Transverse colon (tissue), 4 donors: Measurements from ENCODE around the gene MMP23B.

ENCODE experiments used
- EP300 ChIP-seq: sonication (generic); formaldehyde crosslinking; IDR thresholded peaks from one replicate; pipeline ENCODE4 v1.6.1; 2017; ENCODE audit warnings: antibody characterized with exemption, low read depth
- POLR2A ChIP-seq: fragments of 450-650 bp; IDR thresholded peaks from one replicate; pipeline ENCODE4 v1.6.1; 2016; ENCODE audit warnings: antibody characterized with exemption, mild to moderate bottlenecking, moderate library complexity
- POLR2AphosphoS5 ChIP-seq, 3 donors: sonication (generic); formaldehyde crosslinking; IDR thresholded peaks; one replicate each; pipeline ENCODE4 v1.6.1; 2016; ENCODE audit warnings: antibody characterized with exemption in 3 of 3
- TF ChIP-seq, protein P1 (sequence below), 5 experiments: fragments of 200-600 bp in 3 of 5; fragments of 450-650 bp in 2 of 5; sonication (generic) in 3 of 5; IDR thresholded peaks; 1 replicate in 2 of 5; 2 replicates in 3 of 5; pipeline ENCODE4 v1.5.1; 2016 to 2017; ENCODE audit warnings: antibody characterized with exemption in 5 of 5, inconsistent platforms in 3 of 5, mild to moderate bottlenecking in 2 of 5, moderate library complexity in 1 of 5

- TF ChIP-seq EP300 (no peak), POLR2A (no peak), POLR2AphosphoS5 (IDR thresholded peaks at IDR 0.05) (no peak)
- TF ChIP-seq, protein P1, sequence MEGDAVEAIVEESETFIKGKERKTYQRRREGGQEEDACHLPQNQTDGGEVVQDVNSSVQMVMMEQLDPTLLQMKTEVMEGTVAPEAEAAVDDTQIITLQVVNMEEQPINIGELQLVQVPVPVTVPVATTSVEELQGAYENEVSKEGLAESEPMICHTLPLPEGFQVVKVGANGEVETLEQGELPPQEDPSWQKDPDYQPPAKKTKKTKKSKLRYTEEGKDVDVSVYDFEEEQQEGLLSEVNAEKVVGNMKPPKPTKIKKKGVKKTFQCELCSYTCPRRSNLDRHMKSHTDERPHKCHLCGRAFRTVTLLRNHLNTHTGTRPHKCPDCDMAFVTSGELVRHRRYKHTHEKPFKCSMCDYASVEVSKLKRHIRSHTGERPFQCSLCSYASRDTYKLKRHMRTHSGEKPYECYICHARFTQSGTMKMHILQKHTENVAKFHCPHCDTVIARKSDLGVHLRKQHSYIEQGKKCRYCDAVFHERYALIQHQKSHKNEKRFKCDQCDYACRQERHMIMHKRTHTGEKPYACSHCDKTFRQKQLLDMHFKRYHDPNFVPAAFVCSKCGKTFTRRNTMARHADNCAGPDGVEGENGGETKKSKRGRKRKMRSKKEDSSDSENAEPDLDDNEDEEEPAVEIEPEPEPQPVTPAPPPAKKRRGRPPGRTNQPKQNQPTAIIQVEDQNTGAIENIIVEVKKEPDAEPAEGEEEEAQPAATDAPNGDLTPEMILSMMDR (IDR thresholded peaks at IDR 0.05) = no peak
Observed at GRCh38 chr1:1602968-1603506, 28.9 kb upstream of the MMP23B start.
